ENCODE results near the gene IMPDH2.
"Not testable (repeated sequence)": the region's sequence is repeated elsewhere in the genome, so short reads cannot be mapped to it uniquely, and the experiment has no call there.

The IMPDH2 gene

GRCh38 chr3:49013738-49014660, 15.2 kb downstream of the IMPDH2 start:
- TF ChIP-seq CTCF (IDR thresholded peaks at IDR 0.05; ENCODE audit: low read depth, low read length) = peak; percentile 81
- in situ Hi-C loops (cut with HindIII; ENCODE audit: low sequenced_read_pairs) = no loop called here
- no peak overlapping the region for H3K4me3 ChIP-seq (ENCODE audit: low read depth, low read length)
- no peak for DNase-seq (ENCODE audit: low read depth, low spot score)

- no peak for DNase-seq (ENCODE audit: low read depth, low spot score)
- H3K4me3 ChIP-seq (ENCODE audit: low read depth, low read length) = no peak overlapping the region
- TF ChIP-seq CTCF (IDR thresholded peaks at IDR 0.05; ENCODE audit: low read depth, low read length) = no peak
- in situ Hi-C loops (cut with HindIII; ENCODE audit: low sequenced_read_pairs) = no loop called here
Measured at GRCh38 chr3:49013113-49013737, 16.0 kb downstream of the IMPDH2 start.

GRCh38 chr3:49012441-49013017, 16.7 kb downstream of the IMPDH2 start:
- no peak for DNase-seq (ENCODE audit: low read depth, low spot score)
- no peak overlapping the region for H3K4me3 ChIP-seq (ENCODE audit: low read depth, low read length)
- TF ChIP-seq CTCF (IDR thresholded peaks at IDR 0.05; ENCODE audit: low read depth, low read length) = no peak
- in situ Hi-C loops (cut with HindIII; ENCODE audit: low sequenced_read_pairs) = no loop called here

- TF ChIP-seq CTCF (IDR thresholded peaks at IDR 0.05; ENCODE audit: low read depth, low read length) = no peak
- no peak overlapping the region for H3K4me3 ChIP-seq (ENCODE audit: low read depth, low read length)
- no peak for DNase-seq (ENCODE audit: low read depth, low spot score)
- in situ Hi-C loops (cut with HindIII; ENCODE audit: low sequenced_read_pairs) = no loop called here
Measured at GRCh38 chr3:49009396-49009795, 19.8 kb downstream of the IMPDH2 start.

GRCh38 chr3:49008627-49009026, 20.6 kb downstream of the IMPDH2 start:
- H3K4me3 ChIP-seq (ENCODE audit: low read depth, low read length) = peak overlapping the region; percentile 94
- DNase-seq (ENCODE audit: low read depth, low spot score); in situ Hi-C loops (cut with HindIII; ENCODE audit: low sequenced_read_pairs): not testable (repeated sequence)

GRCh38 chr3:49007771-49008528, 21.2 kb downstream of the IMPDH2 start:
- peak; percentile 86 for DNase-seq (ENCODE audit: low read depth, low spot score)
- no peak for TF ChIP-seq CTCF (IDR thresholded peaks at IDR 0.05; ENCODE audit: low read depth, low read length)
- H3K4me3 ChIP-seq (ENCODE audit: low read depth, low read length) = peak overlapping the region; percentile 94
- in situ Hi-C loops (cut with HindIII; ENCODE audit: low sequenced_read_pairs) = no loop called here
